H1 (cell line): ENCODE results near the gene HMGN3. TPM values are rescaled to one million over a fixed set of nuclear protein-coding genes. Genes with fewer than 3 reads are reported as not detected.

Source experiments
- CTCF ChIA-PET: fragments of 300-600 bp; sonication (Branson Sonifier 250); formaldehyde crosslinking; loops from one replicate; lab custom pipeline; 2021; ENCODE audit not compliant: partially characterized antibody; lab: Charles Lee
- POLR2A ChIA-PET: fragments of 300-600 bp; sonication (Branson Sonifier 250); formaldehyde crosslinking; loops from one replicate; lab custom pipeline; 2021; ENCODE audit warnings: inconsistent platforms; ENCODE audit not compliant: partially characterized antibody; lab: Charles Lee
- DNase-seq, 2 experiments: peaks; one replicate each; pipeline versions ENCODE4 v3.0.0 to v3.0.0-alpha.2; 2010 to 2022; ENCODE audit warnings: low spot score in 2 of 2, low read depth in 1 of 2, mixed read lengths in 1 of 2
- FAIRE-seq: peaks from 2 replicates; lab custom pipeline; 2011; peaks lifted over from hg19 to GRCh38; lab: Jason Lieb, UNC
- H2AFZ ChIP-seq: 2 replicates; pipeline ENCODE4 v1.8.1; 2012; ENCODE audit warnings: low read length, inconsistent platforms
- H2AK5ac ChIP-seq: 2 replicates; pipeline ENCODE4 v1.6.1; 2013; ENCODE audit warnings: low read depth, low read length
- H2BK120ac ChIP-seq: replicated peaks from 2 replicates; pipeline ENCODE3; 2013; ENCODE audit warnings: low read depth, low read length, inconsistent platforms
- H2BK12ac ChIP-seq: 2 replicates; pipeline ENCODE4 v1.6.1; 2013; ENCODE audit warnings: low read depth, low read length
- H2BK15ac ChIP-seq: 2 replicates; pipeline ENCODE4 v1.6.1; 2013; ENCODE audit warnings: low read length
- H2BK20ac ChIP-seq: 2 replicates; pipeline ENCODE4 v1.6.1; 2013; ENCODE audit warnings: low read length
- H2BK5ac ChIP-seq: 2 replicates; pipeline ENCODE4 v1.6.1; 2013; ENCODE audit warnings: low read depth, low read length
- H3K14ac ChIP-seq: 2 replicates; pipeline ENCODE4 v1.6.1; 2013; ENCODE audit warnings: inconsistent platforms; ENCODE audit not compliant: insufficient read length
- H3K18ac ChIP-seq: 2 replicates; pipeline ENCODE4 v1.6.1; 2013; ENCODE audit warnings: low read length; ENCODE audit errors: extremely low read depth
- H3K23ac ChIP-seq: 2 replicates; pipeline ENCODE4 v1.6.1; 2013; ENCODE audit warnings: inconsistent platforms; ENCODE audit not compliant: insufficient read length
- H3K23me2 ChIP-seq: 2 replicates; pipeline ENCODE4 v1.6.1; 2013; ENCODE audit warnings: low read depth, low read length
- H3K27ac ChIP-seq: 2 replicates; pipeline ENCODE4 v1.6.1; 2011; ENCODE audit warnings: low read depth, low read length, inconsistent platforms
- H3K27me3 ChIP-seq, 4 experiments: replicated peaks in 1 of 4; 1 replicate in 1 of 4; 2 replicates in 3 of 4; pipeline versions ENCODE4 v1.6.1 to v1.8.1; 2011 to 2013; ENCODE audit warnings: low read length in 3 of 4, mild to moderate bottlenecking in 3 of 4, inconsistent platforms in 2 of 4, mixed read lengths in 2 of 4, moderate library complexity in 1 of 4; ENCODE audit not compliant: control insufficient read depth in 3 of 4, insufficient read depth in 3 of 4; ENCODE audit errors: extremely low read depth in 1 of 4
- H3K36me3 ChIP-seq, 4 experiments: 2 replicates each; pipeline versions ENCODE4 v1.6.1 to v1.8.1; 2011 to 2013; ENCODE audit warnings: mild to moderate bottlenecking in 4 of 4, low read length in 3 of 4, moderate library complexity in 2 of 4, control low read depth in 1 of 4, inconsistent platforms in 1 of 4; ENCODE audit not compliant: insufficient read depth in 4 of 4, control insufficient read depth in 2 of 4
- H3K4ac ChIP-seq: replicated peaks from 2 replicates; pipeline ENCODE3; 2013; ENCODE audit warnings: low read length, low read depth, mixed read lengths, inconsistent platforms; ENCODE audit not compliant: insufficient read length
- H3K4me1 ChIP-seq, 4 experiments: replicated peaks in 1 of 4; 1 replicate in 1 of 4; 2 replicates in 3 of 4; pipeline versions ENCODE4 v1.6.1 to v1.8.1; 2011 to 2013; ENCODE audit warnings: low read length in 3 of 4, inconsistent platforms in 2 of 4, mixed read lengths in 1 of 4; ENCODE audit not compliant: insufficient read depth in 4 of 4, control insufficient read depth in 3 of 4
- H3K4me2 ChIP-seq, 2 experiments: 2 replicates each; pipeline versions ENCODE4 v1.6.1 to v1.8.1; 2011 to 2013; ENCODE audit warnings: low read depth in 2 of 2, low read length in 2 of 2, control low read depth in 1 of 2, inconsistent platforms in 1 of 2, mild to moderate bottlenecking in 1 of 2; ENCODE audit not compliant: insufficient read depth in 1 of 2
- H3K4me3 ChIP-seq, 4 experiments: fragments of 200-600, 300-600 bp in 1 of 4; sonication (generic), shearing (Covaris generic), sonication (Bioruptor Twin) in 1 of 4; 2 replicates each; pipeline versions ENCODE4 v1.5.1 to v1.8.1; 2011 to 2016; ENCODE audit warnings: low read length in 4 of 4, low read depth in 3 of 4, control low read depth in 2 of 4, inconsistent platforms in 2 of 4, mild to moderate bottlenecking in 2 of 4, mixed read lengths in 1 of 4, moderate library complexity in 1 of 4; ENCODE audit not compliant: insufficient read depth in 2 of 4; ENCODE audit errors: extremely low read depth in 1 of 4
- H3K56ac ChIP-seq: replicated peaks from 2 replicates; pipeline ENCODE3; 2013; ENCODE audit warnings: low read depth, mild to moderate bottlenecking, mixed read lengths, low read length, inconsistent platforms; ENCODE audit not compliant: insufficient read length
- H3K79me1 ChIP-seq: 2 replicates; pipeline ENCODE4 v1.6.1; 2013; ENCODE audit warnings: low read depth, low read length, control low read depth
- H3K79me2 ChIP-seq, 2 experiments: 2 replicates each; pipeline versions ENCODE4 v1.6.1 to v1.8.1; 2012 to 2013; ENCODE audit warnings: low read length in 2 of 2, mild to moderate bottlenecking in 2 of 2, inconsistent platforms in 1 of 2; ENCODE audit not compliant: insufficient read depth in 2 of 2, control insufficient read depth in 1 of 2
- H3K9ac ChIP-seq, 4 experiments: replicated peaks in 1 of 4; 1 replicate in 1 of 4; 2 replicates in 3 of 4; pipeline versions ENCODE4 v1.6.1 to v1.8.1; 2011 to 2013; ENCODE audit warnings: low read depth in 3 of 4, low read length in 3 of 4, control low read depth in 2 of 4, mild to moderate bottlenecking in 2 of 4, moderate library complexity in 2 of 4, inconsistent platforms in 1 of 4; ENCODE audit errors: extremely low read depth in 1 of 4
- H3K9me3 ChIP-seq, 2 experiments: 2 replicates each; pipeline versions ENCODE4 v1.6.1 to v1.8.1; 2012 to 2013; ENCODE audit warnings: mild to moderate bottlenecking in 2 of 2, moderate library complexity in 2 of 2, control low read depth in 1 of 2, inconsistent platforms in 1 of 2, low read depth in 1 of 2, low read length in 1 of 2, mixed read lengths in 1 of 2; ENCODE audit not compliant: insufficient read depth in 2 of 2
- H4K20me1 ChIP-seq, 2 experiments: replicated peaks in 1 of 2; 2 replicates each; pipeline versions ENCODE3 to v1.8.1; 2011 to 2013; ENCODE audit warnings: inconsistent platforms in 2 of 2, low read length in 2 of 2, mild to moderate bottlenecking in 1 of 2; ENCODE audit not compliant: insufficient read depth in 2 of 2, control insufficient read depth in 1 of 2
- H4K5ac ChIP-seq: 2 replicates; pipeline ENCODE4 v1.6.1; 2013; ENCODE audit warnings: low read length, low read depth, mixed read lengths, inconsistent platforms; ENCODE audit not compliant: insufficient read length
- H4K8ac ChIP-seq: 2 replicates; pipeline ENCODE4 v1.8.0; 2013; ENCODE audit warnings: mild to moderate bottlenecking, moderate library complexity, low read length, inconsistent platforms; ENCODE audit not compliant: insufficient read depth; ENCODE audit errors: extremely low read depth
- H4K91ac ChIP-seq: replicated peaks from 2 replicates; pipeline ENCODE3; 2013; ENCODE audit warnings: low read length, mixed read lengths, inconsistent platforms; ENCODE audit not compliant: insufficient read length
- ASH2L ChIP-seq: fragments of 200-600, 300-600 bp; sonication (generic); IDR thresholded peaks from one replicate; pipeline ENCODE4 v1.7.1; 2017; ENCODE audit warnings: low read length
- BCL11A ChIP-seq, 2 experiments: IDR thresholded peaks; one replicate each; pipeline ENCODE4 v1.6.1; 2011; ENCODE audit warnings: low read depth in 2 of 2, low read length in 2 of 2, mild to moderate bottlenecking in 2 of 2
- CBX5 ChIP-seq: fragments of 300-800, 300-1000 bp; sonication (generic); IDR thresholded peaks from 2 replicates; pipeline ENCODE4 v1.7.1; 2016; ENCODE audit warnings: antibody characterized with exemption, low read length, low read depth
- CHD1 ChIP-seq: IDR thresholded peaks from 2 replicates; pipeline ENCODE4 v1.6.1; 2012; ENCODE audit warnings: low read depth, low read length, improper control_type of control experiment
- CTCF ChIP-seq, 3 experiments: IDR thresholded peaks; 1 replicate in 2 of 3; 2 replicates in 1 of 3; pipeline versions ENCODE4 v1.5.1 to v1.6.1; 2011; ENCODE audit warnings: low read length in 3 of 3, mild to moderate bottlenecking in 3 of 3, inconsistent platforms in 2 of 3, low read depth in 1 of 3, moderate library complexity in 1 of 3; ENCODE audit not compliant: insufficient read depth in 1 of 3; ENCODE audit errors: control extremely low read depth in 1 of 3
- EGR1 ChIP-seq: IDR thresholded peaks from 2 replicates; pipeline ENCODE4 v1.6.1; 2011; ENCODE audit warnings: low read depth, low read length, borderline replicate concordance
- GABPA ChIP-seq: IDR thresholded peaks from 2 replicates; pipeline ENCODE4 v1.6.1; 2011; ENCODE audit warnings: mild to moderate bottlenecking, low read length, moderate library complexity, borderline replicate concordance; ENCODE audit not compliant: insufficient read depth
- HDAC2 ChIP-seq, 2 experiments: fragments of 300-600 bp in 1 of 2; sonication (generic) in 1 of 2; IDR thresholded peaks; 2 replicates each; pipeline ENCODE4 v1.6.1; 2011 to 2012; ENCODE audit warnings: low read depth in 2 of 2, low read length in 2 of 2, mild to moderate bottlenecking in 2 of 2, moderate library complexity in 2 of 2, borderline replicate concordance in 1 of 2, inconsistent platforms in 1 of 2
- MAX ChIP-seq: IDR thresholded peaks from 2 replicates; pipeline ENCODE4 v1.6.1; 2012; ENCODE audit warnings: inconsistent platforms
- NRF1 ChIP-seq: IDR thresholded peaks from 2 replicates; pipeline ENCODE4 v1.6.1; 2011; ENCODE audit warnings: mild to moderate bottlenecking, low read depth, low read length, improper control_type of control experiment
- SIX5 ChIP-seq: IDR thresholded peaks from 2 replicates; pipeline ENCODE4 v1.6.1; 2011; ENCODE audit warnings: mild to moderate bottlenecking, low read depth, low read length
- SP1 ChIP-seq: IDR thresholded peaks from 2 replicates; pipeline ENCODE4 v1.6.1; 2011; ENCODE audit warnings: low read depth, low read length
- SP2 ChIP-seq: IDR thresholded peaks from 2 replicates; pipeline ENCODE4 v1.6.1; 2012; ENCODE audit warnings: mild to moderate bottlenecking, low read length, inconsistent platforms
- TAF1 ChIP-seq: IDR thresholded peaks from 2 replicates; pipeline ENCODE4 v1.6.1; 2011; ENCODE audit warnings: mild to moderate bottlenecking, low read depth, low read length
- polyA plus RNA-seq, 7 experiments: library from polyadenylated mRNA; depleted of rRNA in 3 of 7; stranded (reverse) in 5 of 7; unstranded in 2 of 7; fragments of >200 nt in 5 of 7; fragments of 200-250 nt in 2 of 7; gene quantifications; 1 replicate in 5 of 7; 2 replicates in 1 of 7; 4 replicates in 1 of 7; pipeline versions ENCODE4 v1.2.1 to v1.2.3, GENCODE V29; 2011 to 2013; ENCODE audit warnings: missing spikeins in 2 of 7, mixed read lengths in 2 of 7
- total RNA-seq: library from RNA; stranded (reverse); fragmentation: NEBNext Ultra II Directional; extraction: Animal tissue kit (Norgen Biotek cat#: 25700); gene quantifications from 2 replicates; pipeline ENCODE4 v1.2.1, GENCODE V29; 2021

HMGN3 gene
- total and polyA plus RNA-seq, 2 of the 8 experiments (the other 6 are each of a cell fraction or from before 2014, with no cell fraction given) = 84.4 to 167 TPM

- CTCF ChIA-PET = no interaction called here
- peaks cover 2 to 4% of the 10 kb centered on the region in 2 experiments; a peak in 2 of 4 replicates for H3K9me3 ChIP-seq
Measured at GRCh38 chr6:79196912-79197311, 37.6 kb downstream of the HMGN3 start.

More at GRCh38 chr6:79196912-79197311, 37.6 kb downstream of the HMGN3 start:
- H2AFZ ChIP-seq = no peak overlapping the region
- H4K91ac ChIP-seq = no peak overlapping the region
- H3K56ac ChIP-seq = no peak overlapping the region
- H2BK12ac ChIP-seq = no peak overlapping the region
- H3K36me3 ChIP-seq = peaks cover 0 to 7% (median 3%) of the 10 kb centered on the region in 4 experiments; a peak in 3 of 8 replicates
- H3K79me2 ChIP-seq = no peaks in the 10 kb centered on the region
- FAIRE-seq = no peak
- no peaks in the 10 kb centered on the region for H3K4me1 ChIP-seq
- no peak overlapping the region for H3K9ac ChIP-seq
- POLR2A ChIA-PET = no interaction called here
- no peak overlapping the region for H2AK5ac ChIP-seq
- H3K18ac ChIP-seq = no peak overlapping the region
- H3K4me3 ChIP-seq = no peak overlapping the region
- H2BK15ac ChIP-seq = no peak overlapping the region
- H3K4ac ChIP-seq = no peak overlapping the region
- no peaks in the 10 kb centered on the region for H4K20me1 ChIP-seq
- no peak overlapping the region for H3K27ac ChIP-seq
- no peak overlapping the region for H4K8ac ChIP-seq
- DNase-seq = no peak
- H2BK20ac ChIP-seq = no peak overlapping the region
- no peak overlapping the region for H3K14ac ChIP-seq
- H4K5ac ChIP-seq = no peak overlapping the region
- H3K79me1 ChIP-seq = no peaks in the 10 kb centered on the region
- no peak overlapping the region for H3K4me2 ChIP-seq
- no peak overlapping the region for H3K23ac ChIP-seq
- no peak overlapping the region for H2BK5ac ChIP-seq
- no peaks in the 10 kb centered on the region for H3K23me2 ChIP-seq
- no peak for TF ChIP-seq MAX
- no peak for TF ChIP-seq CHD1
- no peak for TF ChIP-seq EGR1
- TF ChIP-seq SIX5 = no peak
- no peak for TF ChIP-seq SP2
- no peak for TF ChIP-seq HDAC2 (IDR thresholded peaks at IDR 0.05; ENCODE audit: borderline replicate concordance in 1 of 2, low read depth in 2 of 2, low read length in 2 of 2)
- TF ChIP-seq TAF1 = no peak
- TF ChIP-seq NRF1 = no peak
- no peak for TF ChIP-seq ASH2L
- TF ChIP-seq CTCF (IDR thresholded peaks at IDR 0.05; ENCODE audit: control extremely low read depth in 1 of 3, insufficient read depth in 1 of 3, low read depth in 1 of 3, low read length in 3 of 3) = no peak
- TF ChIP-seq BCL11A (IDR thresholded peaks at IDR 0.05; ENCODE audit: low read depth in 2 of 2, low read length in 2 of 2) = no peak
- no peak for TF ChIP-seq GABPA
- TF ChIP-seq SP1 = no peak
- no peak for TF ChIP-seq CBX5
- H3K27me3 ChIP-seq = no peaks in the 10 kb centered on the region
- no peak overlapping the region for H2BK120ac ChIP-seq
